Neural progenitor cell (in vitro differentiated cells): ENCODE results near the gene PRDM5. TPM values are rescaled to one million over a fixed set of nuclear protein-coding genes. Genes with fewer than 3 reads are reported as not detected.

Experiments
- DNase-seq: peaks from one replicate; pipeline ENCODE4 v3.0.0-alpha.2; 2016; ENCODE audit warnings: low spot score
- H2AFZ ChIP-seq: fragments of 200-600 bp; sonication (generic); replicated peaks from 2 replicates; pipeline ENCODE4 v1.6.1; 2016; ENCODE audit warnings: antibody characterized with exemption
- H3F3A ChIP-seq: fragments of 200-600 bp; sonication (generic); 2 replicates; pipeline ENCODE4 v1.6.1; 2016; ENCODE audit warnings: antibody characterized with exemption, low read depth
- H3K27ac ChIP-seq: fragments of 200-600 bp; sonication (generic); 2 replicates; pipeline ENCODE4 v1.5.1; 2016; ENCODE audit warnings: mild to moderate bottlenecking
- H3K27me3 ChIP-seq: fragments of 200-600 bp; sonication (generic); 2 replicates; pipeline ENCODE4 v1.6.1; 2016; ENCODE audit warnings: mild to moderate bottlenecking, moderate library complexity
- H3K36me3 ChIP-seq: fragments of 200-600 bp; sonication (generic); 2 replicates; pipeline ENCODE4 v1.5.1; 2016
- H3K4me1 ChIP-seq: fragments of 200-600 bp; sonication (generic); 2 replicates; pipeline ENCODE4 v1.6.1; 2016; ENCODE audit warnings: mixed run types
- H3K4me2 ChIP-seq: fragments of 200-600 bp; sonication (generic); 2 replicates; pipeline ENCODE4 v1.6.1; 2016
- H3K4me3 ChIP-seq: fragments of 200-600 bp; sonication (generic); 2 replicates; pipeline ENCODE4 v1.5.1; 2016
- H3K79me2 ChIP-seq: fragments of 200-600 bp; sonication (generic); 2 replicates; pipeline ENCODE4 v1.6.1; 2016; ENCODE audit warnings: low read depth
- H3K9ac ChIP-seq: fragments of 200-600 bp; sonication (generic); 2 replicates; pipeline ENCODE4 v1.6.1; 2016
- H3K9me3 ChIP-seq: fragments of 200-600 bp; sonication (generic); 2 replicates; pipeline ENCODE4 v1.5.1; 2016; ENCODE audit warnings: low read depth
- H4K20me1 ChIP-seq: fragments of 200-600 bp; sonication (generic); 2 replicates; pipeline ENCODE4 v1.6.1; 2016; ENCODE audit warnings: low read depth
- H3K27ac Mint-ChIP-seq: 3 replicates; pipeline ENCODE4 v1.8.0; 2021; ENCODE audit warnings: mixed read lengths
- H3K27me3 Mint-ChIP-seq: 2 replicates; pipeline ENCODE4 v1.8.0; 2022; ENCODE audit warnings: low read depth, mild to moderate bottlenecking, inconsistent platforms, moderate library complexity, mixed read lengths; ENCODE audit not compliant: insufficient read depth
- H3K36me3 Mint-ChIP-seq: 3 replicates; pipeline ENCODE4 v1.8.0; 2021; ENCODE audit warnings: mixed read lengths
- H3K4me1 Mint-ChIP-seq: 3 replicates; pipeline ENCODE4 v1.8.0; 2021; ENCODE audit warnings: mixed read lengths
- H3K4me3 Mint-ChIP-seq: 3 replicates; pipeline ENCODE4 v1.8.0; 2021; ENCODE audit warnings: mild to moderate bottlenecking, moderate library complexity, mixed read lengths
- H3K9me3 Mint-ChIP-seq: 3 replicates; pipeline ENCODE4 v1.8.0; 2020; ENCODE audit warnings: mixed read lengths
- EZH2 ChIP-seq: fragments of 200-600 bp; sonication (generic); IDR thresholded peaks from 2 replicates; pipeline ENCODE4 v1.6.1; 2017; ENCODE audit warnings: antibody characterized with exemption, mild to moderate bottlenecking, moderate library complexity
- EZH2phosphoT487 ChIP-seq: fragments of 200-600 bp; sonication (generic); IDR thresholded peaks from 2 replicates; pipeline ENCODE4 v1.6.1; 2017; ENCODE audit warnings: antibody characterized with exemption
- total RNA-seq: library from RNA; depleted of rRNA; stranded (reverse); fragments of >200 nt; gene quantifications from 2 replicates; pipeline ENCODE4 v1.2.3, GENCODE V29; 2015; ENCODE audit warnings: low replicate concordance
- TF ChIP-seq, protein P1 (sequence below): fragments of 200-600 bp; sonication (generic); IDR thresholded peaks from 2 replicates; pipeline ENCODE4 v1.5.1; 2017; ENCODE audit warnings: antibody characterized with exemption, mild to moderate bottlenecking

The PRDM5 gene
- total RNA-seq, 1 donor from 2014 or later, result 51.7 TPM

DNA sequence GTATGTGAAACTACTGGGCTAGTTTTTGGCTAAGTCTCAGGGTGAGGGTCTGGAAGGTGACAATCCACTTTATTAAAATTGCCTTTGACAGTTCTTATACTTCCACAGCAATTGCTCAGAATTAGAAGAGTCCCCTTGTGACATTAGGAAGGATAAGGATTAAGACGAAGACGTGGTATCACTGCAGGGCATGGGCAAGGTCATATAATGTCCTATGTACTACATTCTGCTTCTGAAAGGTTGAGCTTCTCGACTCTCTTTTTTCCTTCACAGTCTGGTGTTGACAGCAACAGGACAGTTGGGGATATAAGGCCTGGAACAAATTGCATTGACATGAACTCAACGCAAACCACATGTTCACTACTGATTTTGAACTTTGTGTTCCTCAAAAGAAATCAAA, 40.9 kb upstream of the PRDM5 start:
- Mint-ChIP-seq H3K4me3 (no peak overlapping the region), H3K36me3 (no peaks in the 10 kb centered on the region), H3K27me3 (no peaks in the 10 kb centered on the region), H3K4me1 (peaks cover 17% of the 10 kb centered on the region), H3K27ac (no peak overlapping the region), H3K9me3 (no peaks in the 10 kb centered on the region)
- Histone ChIP-seq H3K4me3 (no peak overlapping the region), H2AFZ (no peak overlapping the region), H3F3A (no peaks in the 10 kb centered on the region), H3K27me3 (no peaks in the 10 kb centered on the region), H3K79me2 (no peaks in the 10 kb centered on the region), H3K9me3 (no peaks in the 10 kb centered on the region), H3K9ac (no peak overlapping the region), H3K4me2 (peak overlapping the region; percentile 71), H3K36me3 (no peaks in the 10 kb centered on the region), H4K20me1 (no peaks in the 10 kb centered on the region), H3K4me1 (peaks cover 32% of the 10 kb centered on the region), H3K27ac (no peak overlapping the region)
- no peak for TF ChIP-seq EZH2
- no peak for TF ChIP-seq EZH2phosphoT487
- TF ChIP-seq, protein P1, sequence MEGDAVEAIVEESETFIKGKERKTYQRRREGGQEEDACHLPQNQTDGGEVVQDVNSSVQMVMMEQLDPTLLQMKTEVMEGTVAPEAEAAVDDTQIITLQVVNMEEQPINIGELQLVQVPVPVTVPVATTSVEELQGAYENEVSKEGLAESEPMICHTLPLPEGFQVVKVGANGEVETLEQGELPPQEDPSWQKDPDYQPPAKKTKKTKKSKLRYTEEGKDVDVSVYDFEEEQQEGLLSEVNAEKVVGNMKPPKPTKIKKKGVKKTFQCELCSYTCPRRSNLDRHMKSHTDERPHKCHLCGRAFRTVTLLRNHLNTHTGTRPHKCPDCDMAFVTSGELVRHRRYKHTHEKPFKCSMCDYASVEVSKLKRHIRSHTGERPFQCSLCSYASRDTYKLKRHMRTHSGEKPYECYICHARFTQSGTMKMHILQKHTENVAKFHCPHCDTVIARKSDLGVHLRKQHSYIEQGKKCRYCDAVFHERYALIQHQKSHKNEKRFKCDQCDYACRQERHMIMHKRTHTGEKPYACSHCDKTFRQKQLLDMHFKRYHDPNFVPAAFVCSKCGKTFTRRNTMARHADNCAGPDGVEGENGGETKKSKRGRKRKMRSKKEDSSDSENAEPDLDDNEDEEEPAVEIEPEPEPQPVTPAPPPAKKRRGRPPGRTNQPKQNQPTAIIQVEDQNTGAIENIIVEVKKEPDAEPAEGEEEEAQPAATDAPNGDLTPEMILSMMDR, result no peak
- no peak for DNase-seq

DNA sequence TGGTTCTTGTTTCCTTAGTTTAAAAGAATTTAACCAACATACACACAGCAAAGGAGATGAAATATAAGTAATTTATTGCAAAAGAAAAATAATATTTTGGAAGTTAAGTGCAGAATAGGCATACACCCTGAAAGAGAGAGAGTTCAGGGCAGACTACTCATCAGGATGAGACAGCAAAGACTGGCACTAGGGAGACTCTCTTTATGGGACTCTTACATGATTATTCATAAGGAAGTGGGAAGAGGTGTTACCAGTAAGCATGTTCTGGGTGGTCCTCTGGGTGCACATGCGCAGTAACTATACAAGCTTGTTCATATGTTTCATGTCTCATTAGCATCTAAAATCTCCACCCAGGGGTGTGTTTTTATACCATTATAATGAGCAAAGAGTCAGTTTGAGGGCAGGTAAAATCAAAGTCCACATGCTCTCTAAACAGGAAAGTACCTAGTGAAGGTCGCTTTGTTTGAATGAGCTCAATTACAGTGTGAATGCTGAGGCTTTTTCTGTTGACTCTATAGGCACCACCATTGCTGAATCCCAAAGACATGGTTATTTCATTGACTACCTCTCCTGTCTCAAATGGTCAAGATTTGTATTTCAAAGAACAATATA, 38.2 kb upstream of the PRDM5 start:
- no peaks in the 10 kb centered on the region for H3K9me3 ChIP-seq
- no peaks in the 10 kb centered on the region for H3F3A ChIP-seq
- H4K20me1 ChIP-seq, result no peaks in the 10 kb centered on the region
- H3K4me1 ChIP-seq, result peaks cover 25% of the 10 kb centered on the region
- DNase-seq, result no peak
- no peak overlapping the region for H2AFZ ChIP-seq
- Mint-ChIP-seq H3K27ac (no peak overlapping the region), H3K4me3 (no peak overlapping the region), H3K27me3 (no peaks in the 10 kb centered on the region), H3K9me3 (no peaks in the 10 kb centered on the region), H3K36me3 (no peaks in the 10 kb centered on the region), H3K4me1 (peaks cover 15% of the 10 kb centered on the region)
- no peak overlapping the region for H3K27ac ChIP-seq
- no peak overlapping the region for H3K9ac ChIP-seq
- no peaks in the 10 kb centered on the region for H3K36me3 ChIP-seq
- H3K27me3 ChIP-seq, result no peaks in the 10 kb centered on the region
- no peak overlapping the region for H3K4me3 ChIP-seq
- TF ChIP-seq EZH2 (no peak), EZH2phosphoT487 (no peak)
- TF ChIP-seq, protein P1, result no peak
- H3K79me2 ChIP-seq, result no peaks in the 10 kb centered on the region
- H3K4me2 ChIP-seq, result no peak overlapping the region

DNA sequence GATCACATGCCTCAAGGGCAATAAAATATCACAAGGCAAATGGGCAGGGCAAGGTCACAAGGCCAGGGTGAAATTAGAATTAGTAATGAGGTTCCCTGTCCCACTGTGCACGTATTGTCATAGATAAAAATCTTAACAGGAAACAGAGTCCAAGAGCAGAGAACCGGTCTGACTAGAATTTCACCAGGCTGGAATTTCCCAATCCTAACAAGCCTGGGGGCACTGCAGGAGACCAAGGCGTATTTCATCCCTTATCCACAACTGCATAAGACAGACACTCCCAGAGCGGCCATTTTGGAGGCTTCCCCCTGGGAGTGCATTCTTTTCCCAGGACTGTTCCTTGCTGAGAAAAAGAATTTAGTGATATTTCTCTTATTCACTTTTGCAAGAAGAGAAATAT, 25.9 kb upstream of the PRDM5 start:
- H3K27me3 Mint-ChIP-seq, result peaks cover 7% of the 10 kb centered on the region
- Histone ChIP-seq H3K9me3 (no peaks in the 10 kb centered on the region), H3K79me2 (no peaks in the 10 kb centered on the region), H3K27me3 (no peaks in the 10 kb centered on the region), H3K36me3 (no peaks in the 10 kb centered on the region), H3K4me1 (no peaks in the 10 kb centered on the region), H3K4me2 (no peak overlapping the region), H3K9ac (no peak overlapping the region), H3F3A (no peaks in the 10 kb centered on the region), H4K20me1 (no peaks in the 10 kb centered on the region), H2AFZ (no peak overlapping the region), H3K4me3 (no peak overlapping the region), H3K27ac (no peak overlapping the region)
- H3K4me3 Mint-ChIP-seq, result no peak overlapping the region
- no peaks in the 10 kb centered on the region for H3K36me3 Mint-ChIP-seq
- no peak for DNase-seq
- no peaks in the 10 kb centered on the region for H3K4me1 Mint-ChIP-seq
- no peak overlapping the region for H3K27ac Mint-ChIP-seq
- peaks cover 47% of the 10 kb centered on the region for H3K9me3 Mint-ChIP-seq
- TF ChIP-seq EZH2phosphoT487 (no peak), EZH2 (no peak)
- TF ChIP-seq, protein P1, result no peak
